ENCODE results near the gene DDAH2.

The DDAH2 gene

GRCh38 chr6:31737991-31738979 is 9.2 kb upstream of the DDAH2 start (continued):
- TF ChIP-seq IKZF3 (tag by site-specific recombination; IDR thresholded peaks at IDR 0.05) (peak; percentile 66; the same call in 1 of the 2 replicates), ZNF692 (tag by site-specific recombination; IDR thresholded peaks at IDR 0.05) (peak; percentile 87), KLF8 (tag by site-specific recombination; IDR thresholded peaks at IDR 0.05) (peak; percentile 15; the same call in 1 of the 2 replicates), ZNF549 (tag by site-specific recombination; IDR thresholded peaks at IDR 0.05) (no peak), ZEB2 (tag by site-specific recombination; IDR thresholded peaks at IDR 0.05) (peak; percentile 9; the same call in 1 of the 2 replicates), ZXDB (tag by site-specific recombination; IDR thresholded peaks at IDR 0.05) (no peak), OSR2 (tag by site-specific recombination; IDR thresholded peaks at IDR 0.05) (peak; percentile 92), KLF1 (tag by site-specific recombination; IDR thresholded peaks at IDR 0.05) (peak; percentile 100), ZBTB21 (tag by site-specific recombination; IDR thresholded peaks at IDR 0.05) (peak; percentile 78), GLIS2 (tag by site-specific recombination; IDR thresholded peaks at IDR 0.05) (peak; percentile 42; the same call in 1 of the 2 replicates), ZNF518A (tag by site-specific recombination; conservative IDR thresholded peaks at IDR 0.05; ENCODE audit: low read depth) (0 out of 2 replicates have a peak, but pooled peaks have one; percentile 15), PRDM1 (tag by site-specific recombination; IDR thresholded peaks at IDR 0.05) (peak; percentile 85), SCRT2 (tag by site-specific recombination; IDR thresholded peaks at IDR 0.05) (peak; percentile 81), ZNF24 (tag by site-specific recombination; IDR thresholded peaks at IDR 0.05) (0 out of 2 replicates have a peak, but pooled peaks have one; percentile 3), ZNF629 (tag by site-specific recombination; IDR thresholded peaks at IDR 0.05) (peak; percentile 92), ZNF398 (tag by site-specific recombination; IDR thresholded peaks at IDR 0.05) (peak; percentile 94), SP7 (tag by site-specific recombination; IDR thresholded peaks at IDR 0.05) (peak; percentile 48), ZBTB48 (tag by site-specific recombination; IDR thresholded peaks at IDR 0.05) (peak; percentile 62), HIC1 (tag by site-specific recombination; IDR thresholded peaks at IDR 0.05) (peak; percentile 34; the same call in 1 of the 2 replicates)
- TF ChIP-seq, protein P1, sequence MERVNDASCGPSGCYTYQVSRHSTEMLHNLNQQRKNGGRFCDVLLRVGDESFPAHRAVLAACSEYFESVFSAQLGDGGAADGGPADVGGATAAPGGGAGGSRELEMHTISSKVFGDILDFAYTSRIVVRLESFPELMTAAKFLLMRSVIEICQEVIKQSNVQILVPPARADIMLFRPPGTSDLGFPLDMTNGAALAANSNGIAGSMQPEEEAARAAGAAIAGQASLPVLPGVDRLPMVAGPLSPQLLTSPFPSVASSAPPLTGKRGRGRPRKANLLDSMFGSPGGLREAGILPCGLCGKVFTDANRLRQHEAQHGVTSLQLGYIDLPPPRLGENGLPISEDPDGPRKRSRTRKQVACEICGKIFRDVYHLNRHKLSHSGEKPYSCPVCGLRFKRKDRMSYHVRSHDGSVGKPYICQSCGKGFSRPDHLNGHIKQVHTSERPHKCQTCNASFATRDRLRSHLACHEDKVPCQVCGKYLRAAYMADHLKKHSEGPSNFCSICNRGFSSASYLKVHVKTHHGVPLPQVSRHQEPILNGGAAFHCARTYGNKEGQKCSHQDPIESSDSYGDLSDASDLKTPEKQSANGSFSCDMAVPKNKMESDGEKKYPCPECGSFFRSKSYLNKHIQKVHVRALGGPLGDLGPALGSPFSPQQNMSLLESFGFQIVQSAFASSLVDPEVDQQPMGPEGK (tag by site-specific recombination; IDR thresholded peaks at IDR 0.05) = peak; percentile 68
- TF ChIP-seq, protein P2, sequence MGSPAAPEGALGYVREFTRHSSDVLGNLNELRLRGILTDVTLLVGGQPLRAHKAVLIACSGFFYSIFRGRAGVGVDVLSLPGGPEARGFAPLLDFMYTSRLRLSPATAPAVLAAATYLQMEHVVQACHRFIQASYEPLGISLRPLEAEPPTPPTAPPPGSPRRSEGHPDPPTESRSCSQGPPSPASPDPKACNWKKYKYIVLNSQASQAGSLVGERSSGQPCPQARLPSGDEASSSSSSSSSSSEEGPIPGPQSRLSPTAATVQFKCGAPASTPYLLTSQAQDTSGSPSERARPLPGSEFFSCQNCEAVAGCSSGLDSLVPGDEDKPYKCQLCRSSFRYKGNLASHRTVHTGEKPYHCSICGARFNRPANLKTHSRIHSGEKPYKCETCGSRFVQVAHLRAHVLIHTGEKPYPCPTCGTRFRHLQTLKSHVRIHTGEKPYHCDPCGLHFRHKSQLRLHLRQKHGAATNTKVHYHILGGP (tag by site-specific recombination; IDR thresholded peaks at IDR 0.05) = no peak
- TF ChIP-seq, protein P3, sequence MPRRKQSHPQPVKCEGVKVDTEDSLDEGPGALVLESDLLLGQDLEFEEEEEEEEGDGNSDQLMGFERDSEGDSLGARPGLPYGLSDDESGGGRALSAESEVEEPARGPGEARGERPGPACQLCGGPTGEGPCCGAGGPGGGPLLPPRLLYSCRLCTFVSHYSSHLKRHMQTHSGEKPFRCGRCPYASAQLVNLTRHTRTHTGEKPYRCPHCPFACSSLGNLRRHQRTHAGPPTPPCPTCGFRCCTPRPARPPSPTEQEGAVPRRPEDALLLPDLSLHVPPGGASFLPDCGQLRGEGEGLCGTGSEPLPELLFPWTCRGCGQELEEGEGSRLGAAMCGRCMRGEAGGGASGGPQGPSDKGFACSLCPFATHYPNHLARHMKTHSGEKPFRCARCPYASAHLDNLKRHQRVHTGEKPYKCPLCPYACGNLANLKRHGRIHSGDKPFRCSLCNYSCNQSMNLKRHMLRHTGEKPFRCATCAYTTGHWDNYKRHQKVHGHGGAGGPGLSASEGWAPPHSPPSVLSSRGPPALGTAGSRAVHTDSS (tag by site-specific recombination; IDR thresholded peaks at IDR 0.05) = no peak; the same call in 1 of the 2 replicates

Data from HEK293 (cell line).